HG03565 (cell line): Measurements from ENCODE around the gene EFCC1.

Experiments
- ATAC-seq: cut with Tn5 transposase; IDR thresholded peaks from one replicate; pipeline ENCODE4 v1.9.1; 2021; ENCODE audit warnings: mild to moderate bottlenecking, moderate library complexity; ENCODE audit not compliant: unreplicated experiment

Gene EFCC1

GRCh38 chr3:128994581-128995546 is 6.2 kb upstream of the EFCC1 start:
- ATAC-seq: no peak

GRCh38 chr3:128995737-128996136 is 5.4 kb upstream of the EFCC1 start:
- ATAC-seq: no peak

- ATAC-seq: no peak
Measured at GRCh38 chr3:128996200-128996599, 4.9 kb upstream of the EFCC1 start.

GRCh38 chr3:128996726-128997125 is 4.4 kb upstream of the EFCC1 start:
- ATAC-seq: no peak

- no peak for ATAC-seq
Measured at GRCh38 chr3:128997486-128998133, 3.5 kb upstream of the EFCC1 start.

- no peak for ATAC-seq
Measured at GRCh38 chr3:128998561-128998960, 2.5 kb upstream of the EFCC1 start.

GRCh38 chr3:128999102-128999501 is 2.0 kb upstream of the EFCC1 start:
- no peak for ATAC-seq

GRCh38 chr3:129000742-129001100 is 383 bp upstream of the EFCC1 start:
- no peak for ATAC-seq

- no peak for ATAC-seq
Measured at GRCh38 chr3:129001806-129002572, 885 bp downstream of the EFCC1 start.

- no peak for ATAC-seq
Measured at GRCh38 chr3:129002573-129003569, 1.8 kb downstream of the EFCC1 start.

- ATAC-seq: no peak
Measured at GRCh38 chr3:129003578-129004112, 2.5 kb downstream of the EFCC1 start.

- ATAC-seq: no peak
Measured at GRCh38 chr3:129004639-129005295, 3.7 kb downstream of the EFCC1 start.

GRCh38 chr3:129005526-129006303 is 4.6 kb downstream of the EFCC1 start:
- ATAC-seq: no peak

- ATAC-seq: no peak
Measured at GRCh38 chr3:129006864-129007263, 5.8 kb downstream of the EFCC1 start.

GRCh38 chr3:129007792-129008191 is 6.7 kb downstream of the EFCC1 start:
- ATAC-seq: no peak

- no peak for ATAC-seq
Measured at GRCh38 chr3:129009266-129009665, 8.2 kb downstream of the EFCC1 start.

GRCh38 chr3:129010310-129010956 is 9.3 kb downstream of the EFCC1 start:
- no peak for ATAC-seq

- no peak for ATAC-seq
Measured at GRCh38 chr3:129013491-129013891, 12.4 kb downstream of the EFCC1 start.
